Coronary artery (tissue), 2 donors: ENCODE measurements around the gene TINAGL1.

ENCODE experiments used
- DNase-seq: peaks from one replicate; pipeline ENCODE4 v3.0.0-alpha.2; 2017; ENCODE audit warnings: low spot score
- H3K27ac ChIP-seq, 2 donors: fragments of 200-600 bp; sonication (generic); one replicate each; pipeline ENCODE4 v1.5.1; 2016 to 2019
- H3K4me3 ChIP-seq: fragments of 200-600 bp; sonication (generic); 2 replicates; pipeline ENCODE4 v1.5.1; 2016; ENCODE audit warnings: mild to moderate bottlenecking, moderate library complexity
- TF ChIP-seq, protein P1 (sequence below): fragments of 200-600 bp; sonication (generic); IDR thresholded peaks from one replicate; pipeline ENCODE4 v1.5.1; 2019; ENCODE audit warnings: antibody characterized with exemption

TINAGL1 gene

DNA sequence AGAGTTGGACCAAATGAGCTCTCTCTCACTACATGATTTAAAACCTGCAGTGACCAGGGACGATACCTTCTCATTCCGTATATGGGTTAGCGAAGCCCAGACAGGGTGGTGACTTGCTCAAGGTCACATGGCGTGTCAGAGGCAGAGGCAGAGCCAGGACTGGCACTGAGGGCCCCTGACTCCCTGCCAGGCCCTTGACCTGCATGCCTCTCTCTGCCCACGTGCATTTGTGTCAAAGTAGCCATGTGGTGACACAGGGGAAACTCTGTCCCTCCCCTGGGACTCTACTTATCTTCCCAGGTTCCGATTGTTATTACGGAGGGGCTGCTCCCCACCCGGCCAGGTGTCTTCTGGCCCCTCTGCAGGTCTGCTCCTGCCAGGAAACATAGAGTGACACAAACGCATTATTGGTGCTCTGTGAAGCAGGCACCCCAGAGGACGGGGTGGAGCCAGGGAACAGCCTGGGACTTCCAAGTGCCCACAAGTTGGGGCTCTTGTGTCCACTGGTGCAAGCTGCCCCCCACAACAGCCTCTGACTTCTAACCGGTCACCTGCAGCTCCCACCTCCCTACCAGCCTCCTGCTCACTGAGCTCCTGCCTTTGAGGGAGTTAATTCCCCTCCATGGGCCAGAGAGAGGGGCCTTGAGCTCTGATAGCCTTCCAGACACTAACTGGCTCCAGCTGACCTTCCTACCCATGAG lies 7.3 kb upstream of the TINAGL1 start:
- Histone ChIP-seq H3K27ac (peak overlapping the region; percentile 52 to 82), H3K4me3 (no peak overlapping the region)
- no peak for DNase-seq
- TF ChIP-seq, protein P1, sequence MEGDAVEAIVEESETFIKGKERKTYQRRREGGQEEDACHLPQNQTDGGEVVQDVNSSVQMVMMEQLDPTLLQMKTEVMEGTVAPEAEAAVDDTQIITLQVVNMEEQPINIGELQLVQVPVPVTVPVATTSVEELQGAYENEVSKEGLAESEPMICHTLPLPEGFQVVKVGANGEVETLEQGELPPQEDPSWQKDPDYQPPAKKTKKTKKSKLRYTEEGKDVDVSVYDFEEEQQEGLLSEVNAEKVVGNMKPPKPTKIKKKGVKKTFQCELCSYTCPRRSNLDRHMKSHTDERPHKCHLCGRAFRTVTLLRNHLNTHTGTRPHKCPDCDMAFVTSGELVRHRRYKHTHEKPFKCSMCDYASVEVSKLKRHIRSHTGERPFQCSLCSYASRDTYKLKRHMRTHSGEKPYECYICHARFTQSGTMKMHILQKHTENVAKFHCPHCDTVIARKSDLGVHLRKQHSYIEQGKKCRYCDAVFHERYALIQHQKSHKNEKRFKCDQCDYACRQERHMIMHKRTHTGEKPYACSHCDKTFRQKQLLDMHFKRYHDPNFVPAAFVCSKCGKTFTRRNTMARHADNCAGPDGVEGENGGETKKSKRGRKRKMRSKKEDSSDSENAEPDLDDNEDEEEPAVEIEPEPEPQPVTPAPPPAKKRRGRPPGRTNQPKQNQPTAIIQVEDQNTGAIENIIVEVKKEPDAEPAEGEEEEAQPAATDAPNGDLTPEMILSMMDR = no peak

DNA sequence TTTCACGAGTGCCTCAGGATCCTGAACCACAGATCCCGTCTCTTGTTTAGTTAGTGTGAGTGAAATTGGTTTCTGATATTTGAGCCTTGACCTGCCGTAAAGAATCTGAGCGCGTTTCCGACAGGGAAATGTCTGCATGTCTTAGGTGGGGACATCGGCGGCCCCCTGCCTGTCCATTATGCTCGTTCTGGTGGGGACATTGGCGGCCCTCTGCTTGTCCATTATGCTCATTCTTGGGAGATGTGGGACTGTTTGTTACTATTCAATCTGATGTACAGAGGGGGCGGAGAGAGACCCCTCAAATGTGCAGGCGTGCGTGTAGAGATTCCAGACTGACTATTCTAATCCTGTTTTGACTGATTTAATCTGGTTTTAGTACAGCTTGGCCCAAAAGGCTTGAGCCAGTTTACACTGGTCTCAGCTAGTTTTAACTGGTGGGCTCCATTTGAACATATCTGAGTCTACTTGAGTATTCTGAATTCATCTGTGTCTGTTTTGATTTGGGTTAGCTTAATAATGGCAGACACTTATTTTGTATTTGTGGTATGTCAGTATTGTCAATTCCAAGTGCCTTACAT lies 6.6 kb upstream of the TINAGL1 start:
- peak overlapping the region in 1 of 2 donors; percentile 82 for H3K27ac ChIP-seq
- H3K4me3 ChIP-seq = no peak overlapping the region
- DNase-seq = no peak
- TF ChIP-seq, protein P1 = no peak

DNA sequence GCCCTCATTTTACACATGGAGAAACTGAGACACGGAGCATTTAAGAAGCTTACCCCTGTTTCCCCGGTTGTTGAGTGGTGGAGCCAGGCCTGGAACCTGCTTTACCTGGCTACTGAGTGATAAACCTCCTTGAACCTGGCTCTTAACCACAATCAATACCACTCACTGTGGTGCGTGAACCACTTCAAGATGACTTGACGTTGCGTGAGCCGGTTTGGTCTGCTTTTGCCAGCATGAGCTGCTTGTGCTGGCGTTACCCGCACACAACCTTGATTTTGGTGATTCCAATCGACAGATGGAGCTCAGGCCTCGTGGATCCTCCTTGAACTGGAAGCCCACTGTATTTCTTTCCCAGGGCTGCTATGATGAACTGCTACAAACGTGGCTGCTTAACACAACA lies 6.1 kb upstream of the TINAGL1 start:
- TF ChIP-seq, protein P1 = no peak
- no peak for DNase-seq
- Histone ChIP-seq H3K4me3 (no peak overlapping the region), H3K27ac (peak overlapping the region in 1 of 2 donors; percentile 34)

DNA sequence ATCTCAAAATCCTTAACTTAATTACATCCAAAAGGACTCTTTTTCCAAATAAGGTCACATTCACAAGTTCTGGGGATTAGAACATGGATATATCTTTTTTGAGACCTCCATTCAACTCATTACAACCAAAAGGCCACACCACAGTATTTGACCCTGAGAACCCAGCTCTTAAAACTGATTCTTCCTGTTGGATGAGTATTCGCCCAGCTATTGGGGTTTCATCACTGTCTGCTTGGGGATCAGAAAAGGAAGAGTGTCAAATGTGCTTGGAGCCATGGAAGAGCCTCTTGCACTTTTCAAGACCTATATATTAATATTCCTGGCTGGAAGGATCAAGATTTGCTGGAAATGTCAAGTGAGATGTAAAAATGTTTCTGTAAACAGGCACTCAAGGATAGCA lies 5.4 kb upstream of the TINAGL1 start:
- Histone ChIP-seq H3K4me3 (no peak overlapping the region), H3K27ac (peak overlapping the region in 1 of 2 donors; percentile 49)
- DNase-seq = no peak
- TF ChIP-seq, protein P1 = no peak

DNA sequence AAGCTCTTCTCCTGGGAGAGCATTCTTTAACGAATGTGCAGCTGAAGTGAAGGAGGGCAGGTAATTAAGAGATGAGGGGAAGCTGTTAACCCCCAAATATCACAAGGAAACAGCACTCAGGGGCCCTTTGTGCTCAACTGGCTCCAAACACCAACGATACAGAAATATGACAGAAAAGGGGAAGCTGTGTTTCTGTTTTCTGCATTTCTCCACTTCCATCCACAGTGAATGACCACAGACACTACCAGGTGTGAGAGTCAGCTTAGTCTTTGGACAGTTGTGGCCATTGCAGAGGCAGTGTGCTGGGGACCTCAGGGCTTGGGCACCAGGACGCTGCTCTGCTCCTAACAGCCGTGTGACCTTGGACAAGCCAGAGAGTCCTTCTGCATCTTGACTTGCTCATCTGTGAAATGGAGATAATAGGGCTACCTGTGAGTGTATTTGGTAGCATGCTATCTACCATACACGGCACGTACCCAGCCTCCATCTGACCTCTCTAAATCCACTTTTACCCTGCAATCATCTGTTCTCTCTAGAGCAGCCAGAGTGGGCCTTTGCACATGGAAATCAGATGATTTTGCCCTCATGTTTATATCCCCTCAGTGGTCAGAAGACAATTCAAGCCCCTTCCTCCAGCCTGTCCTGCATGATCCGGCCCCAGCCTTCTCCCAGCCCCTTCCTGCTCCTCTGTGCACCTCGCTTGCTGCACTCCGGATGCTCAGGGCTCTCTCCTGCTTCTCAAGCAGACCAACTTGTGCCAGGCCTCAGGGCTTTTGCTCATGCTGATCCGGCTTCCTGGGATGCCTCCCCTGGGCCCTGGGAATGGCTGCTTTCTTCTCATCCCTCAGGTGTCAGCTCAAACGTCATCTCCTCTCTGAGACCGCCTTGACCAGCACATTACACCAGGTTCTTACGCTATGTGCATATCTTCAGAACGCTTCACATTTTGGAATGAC lies 4.7 kb upstream of the TINAGL1 start:
- TF ChIP-seq, protein P1 = no peak
- Histone ChIP-seq H3K27ac (peak overlapping the region; percentile 49 to 98), H3K4me3 (no peak overlapping the region)
- no peak for DNase-seq

DNA sequence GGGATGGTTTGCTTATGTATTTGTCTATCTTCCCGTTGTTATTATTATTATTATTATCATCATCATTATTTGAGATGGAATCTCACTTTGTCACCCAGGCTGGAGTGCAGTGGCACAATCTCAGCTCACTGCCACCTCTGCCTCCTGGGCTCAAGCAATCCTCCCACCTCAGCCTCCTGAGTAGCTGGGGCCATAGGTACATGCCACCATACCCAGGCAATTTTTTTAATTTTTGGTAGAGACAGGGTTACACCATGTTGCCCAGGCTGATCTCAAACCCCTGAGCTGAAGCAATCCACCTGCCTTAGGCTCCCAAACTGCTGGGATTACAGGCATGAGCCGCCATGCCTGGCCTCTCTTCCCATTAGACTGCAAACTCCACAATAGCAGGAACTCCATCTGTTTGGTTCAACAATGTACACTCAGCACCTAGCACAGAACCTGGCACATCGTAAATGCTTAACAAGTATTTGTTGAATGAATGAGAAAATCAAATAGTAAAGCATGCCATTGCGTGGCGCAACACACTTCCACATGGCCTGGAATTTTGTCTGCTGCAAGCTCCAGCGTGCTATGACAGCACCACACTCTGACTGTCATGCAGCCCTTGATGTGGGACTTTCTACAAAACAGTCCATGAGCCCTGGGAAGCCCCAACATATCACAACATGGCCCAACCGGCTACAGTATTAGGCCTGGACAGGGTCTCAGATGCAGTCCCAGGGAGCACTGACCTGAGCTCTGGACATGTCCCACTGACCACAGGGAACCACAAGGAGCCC lies 3.8 kb upstream of the TINAGL1 start:
- no peak for DNase-seq
- TF ChIP-seq, protein P1 = no peak
- peak overlapping the region; percentile 98 to 99 for H3K27ac ChIP-seq

More for the DNA sequence above, 3.8 kb upstream of the TINAGL1 start:
- H3K4me3 ChIP-seq = no peak overlapping the region
